ENCODE results near the gene SYNE2. TPM values are rescaled to one million over a fixed set of nuclear protein-coding genes. Genes with fewer than 3 reads are reported as not detected.
"Not testable (repeated sequence)": the region's sequence is repeated elsewhere in the genome, so short reads cannot be mapped to it uniquely, and the experiment has no call there.

SYNE2 gene
- total and polyA plus RNA-seq, 10 of the 15 experiments (the other 5 are each of a cell fraction or from before 2014, with no cell fraction given), result 2.1 to 52.7 (median 38.1) TPM

DNA sequence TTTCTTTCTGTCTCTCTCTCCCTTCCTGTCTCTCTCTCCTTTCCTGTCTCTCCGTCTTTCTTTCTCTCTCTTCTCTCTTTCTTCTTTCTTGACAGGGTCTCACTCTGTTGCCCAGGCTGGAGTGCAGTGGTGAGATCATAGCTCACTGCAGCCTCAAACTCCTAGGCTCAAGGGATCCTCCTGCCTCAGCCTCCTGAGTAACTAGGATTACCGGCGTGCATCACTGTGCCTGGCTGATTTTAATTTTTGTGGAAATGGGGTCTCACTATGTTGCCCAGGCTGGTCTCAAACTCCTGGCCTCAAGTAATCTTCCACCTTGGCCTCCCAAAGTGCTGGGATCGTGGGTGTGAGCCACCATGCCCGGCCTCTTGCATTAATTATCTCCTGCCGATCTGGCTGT is 358.1 kb downstream of the SYNE2 start:
- DNase-seq (ENCODE audit: low read depth, low spot score); RAD21 ChIA-PET (ENCODE audit: unreplicated experiment); H3K79me2 ChIP-seq (ENCODE audit: control insufficient read depth, insufficient read depth, low read length); intact Hi-C loops (cut with micrococcal nuclease; ENCODE audit: unreplicated experiment); FAIRE-seq; POLR2A ChIA-PET; H3K4me1 ChIP-seq (ENCODE audit: control insufficient read depth, insufficient read depth, low read length); H3K27me3 ChIP-seq (replicated peaks in 1 of 2; ENCODE audit: control insufficient read depth in 2 of 2, insufficient read depth in 2 of 2, low read length in 1 of 2); H3K27ac ChIP-seq (ENCODE audit: control insufficient read depth, insufficient read depth); H3K4me2 ChIP-seq (ENCODE audit: control insufficient read depth, insufficient read depth); ATAC-seq; BruUV-seq (replicated peaks); H4K20me1 ChIP-seq (ENCODE audit: control insufficient read depth, insufficient read depth); H2AFZ ChIP-seq (ENCODE audit: control insufficient read depth, low read depth, low read length); H3K9me3 ChIP-seq (replicated peaks; ENCODE audit: control insufficient read depth, insufficient read depth, low read length); H3K4me3 ChIP-seq; in situ Hi-C loops (cut with MboI); H3K9ac ChIP-seq (ENCODE audit: control insufficient read depth, insufficient read depth, low read length): not testable (repeated sequence)
- peaks cover 6 to 19% of the 10 kb centered on the region in 2 experiments for H3K36me3 ChIP-seq (ENCODE audit: control insufficient read depth in 2 of 2, insufficient read depth in 2 of 2, low read length in 1 of 2)
- WGBS (ENCODE audit: insufficient coverage, insufficient replicate concordance, low lambda C conversion rate, missing lambda C conversion rate), result 86% methylated on average over 6 of the region's 6 CpGs
- CTCF ChIA-PET, result interaction anchor here (1.1 kb wide), 1 partner anchor 11 kb away, joined by 3 read pairs; no protein-coding TSS in a partner anchor
- SMC1A ChIA-PET (ENCODE audit: uncharacterized antibody, unreplicated experiment), result interaction anchor here (2.0 kb wide), 1 partner anchor 21 kb away, joined by 8 read pairs; no protein-coding TSS in a partner anchor

DNA sequence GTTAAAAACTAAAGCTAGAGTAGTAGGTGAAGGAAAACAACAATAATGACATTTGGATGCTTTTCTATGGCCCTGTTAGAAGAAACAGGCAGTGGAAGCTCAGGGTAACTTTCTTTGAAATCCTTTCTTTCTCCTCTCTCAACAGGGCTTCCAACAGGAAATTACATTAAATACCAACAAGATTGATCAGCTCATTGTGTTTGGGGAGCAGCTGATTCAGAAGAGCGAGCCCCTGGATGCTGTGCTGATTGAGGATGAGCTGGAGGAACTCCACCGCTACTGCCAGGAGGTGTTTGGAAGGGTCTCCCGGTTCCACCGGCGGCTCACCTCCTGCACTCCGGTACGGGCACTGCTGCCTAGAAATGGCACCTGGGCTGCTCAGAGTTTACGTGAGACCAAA is 359.9 kb downstream of the SYNE2 start:
- H3K9ac ChIP-seq (ENCODE audit: control insufficient read depth, insufficient read depth, low read length), result no peak overlapping the region
- ChIA-PET RAD21 (ENCODE audit: unreplicated experiment) (interaction anchor here (1.8 kb wide), 1 partner anchor 15 kb away, joined by 4 read pairs; no protein-coding TSS in a partner anchor), POLR2A (no interaction called here), CTCF (interaction anchor here (0.6 kb wide), 1 partner anchor 251 kb away, joined by 3 read pairs; no protein-coding TSS in a partner anchor), SMC1A (ENCODE audit: uncharacterized antibody, unreplicated experiment) (interaction anchor here (0.6 kb wide), 1 partner anchor 47 kb away, joined by 3 read pairs; no protein-coding TSS in a partner anchor)
- no peak overlapping the region for H3K4me2 ChIP-seq (ENCODE audit: control insufficient read depth, insufficient read depth)
- H3K9me3 ChIP-seq (replicated peaks; ENCODE audit: control insufficient read depth, insufficient read depth, low read length), result no peaks in the 10 kb centered on the region
- no peak for ATAC-seq
- WGBS (ENCODE audit: insufficient coverage, insufficient replicate concordance, low lambda C conversion rate, missing lambda C conversion rate), result over 99% methylated on average over 8 of the region's 8 CpGs
- intact Hi-C loops (cut with micrococcal nuclease; ENCODE audit: unreplicated experiment), result no loop called here
- H3K4me1 ChIP-seq (ENCODE audit: control insufficient read depth, insufficient read depth, low read length), result peaks cover 16% of the 10 kb centered on the region
- no peak for FAIRE-seq
- BruUV-seq (replicated peaks), result no TSS peak
- in situ Hi-C loops (cut with MboI), result no loop called here
- H3K79me2 ChIP-seq (ENCODE audit: control insufficient read depth, insufficient read depth, low read length), result no peaks in the 10 kb centered on the region
- no peak overlapping the region for H3K4me3 ChIP-seq
- H3K27ac ChIP-seq (ENCODE audit: control insufficient read depth, insufficient read depth), result no peak overlapping the region
- no peaks in the 10 kb centered on the region for H3K27me3 ChIP-seq (replicated peaks in 1 of 2; ENCODE audit: control insufficient read depth in 2 of 2, insufficient read depth in 2 of 2, low read length in 1 of 2)
- no peak for DNase-seq (ENCODE audit: low read depth, low spot score)
- H3K36me3 ChIP-seq (ENCODE audit: control insufficient read depth in 2 of 2, insufficient read depth in 2 of 2, low read length in 1 of 2), result peaks cover 6 to 26% of the 10 kb centered on the region in 2 experiments
- H2AFZ ChIP-seq (ENCODE audit: control insufficient read depth, low read depth, low read length), result no peak overlapping the region
- H4K20me1 ChIP-seq (ENCODE audit: control insufficient read depth, insufficient read depth), result no peaks in the 10 kb centered on the region
- TF ChIP-seq HDGF (IDR thresholded peaks at IDR 0.05) (no peak), HDAC6 (IDR thresholded peaks at IDR 0.05; ENCODE audit: unreplicated experiment) (no peak), NR2C1 (IDR thresholded peaks at IDR 0.05) (no peak), NRF1 (conservative IDR thresholded peaks at IDR 0.05; ENCODE audit: low read depth, low read length) (no peak), TAF1 (IDR thresholded peaks at IDR 0.05; ENCODE audit: borderline replicate concordance, low read depth, low read length) (no peak), CREM (IDR thresholded peaks at IDR 0.05; ENCODE audit: low read depth) (no peak), CHD1 (IDR thresholded peaks at IDR 0.05; ENCODE audit: low read depth, low read length) (no peak), CREB1 (IDR thresholded peaks at IDR 0.05; ENCODE audit: low read depth) (no peak), SP1 (IDR thresholded peaks at IDR 0.05; ENCODE audit: low read depth, low read length) (no peak), NFYA (IDR thresholded peaks at IDR 0.05; ENCODE audit: borderline replicate concordance, low read depth, low read length) (no peak), BCL11A (IDR thresholded peaks at IDR 0.05; ENCODE audit: low read depth, low read length) (no peak), HSF1 (IDR thresholded peaks at IDR 0.05; ENCODE audit: low read depth, low read length) (no peak)
- TF ChIP-seq, protein P1, sequence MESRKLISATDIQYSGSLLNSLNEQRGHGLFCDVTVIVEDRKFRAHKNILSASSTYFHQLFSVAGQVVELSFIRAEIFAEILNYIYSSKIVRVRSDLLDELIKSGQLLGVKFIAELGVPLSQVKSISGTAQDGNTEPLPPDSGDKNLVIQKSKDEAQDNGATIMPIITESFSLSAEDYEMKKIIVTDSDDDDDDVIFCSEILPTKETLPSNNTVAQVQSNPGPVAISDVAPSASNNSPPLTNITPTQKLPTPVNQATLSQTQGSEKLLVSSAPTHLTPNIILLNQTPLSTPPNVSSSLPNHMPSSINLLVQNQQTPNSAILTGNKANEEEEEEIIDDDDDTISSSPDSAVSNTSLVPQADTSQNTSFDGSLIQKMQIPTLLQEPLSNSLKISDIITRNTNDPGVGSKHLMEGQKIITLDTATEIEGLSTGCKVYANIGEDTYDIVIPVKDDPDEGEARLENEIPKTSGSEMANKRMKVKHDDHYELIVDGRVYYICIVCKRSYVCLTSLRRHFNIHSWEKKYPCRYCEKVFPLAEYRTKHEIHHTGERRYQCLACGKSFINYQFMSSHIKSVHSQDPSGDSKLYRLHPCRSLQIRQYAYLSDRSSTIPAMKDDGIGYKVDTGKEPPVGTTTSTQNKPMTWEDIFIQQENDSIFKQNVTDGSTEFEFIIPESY (IDR thresholded peaks at IDR 0.05), result no peak
- TF ChIP-seq, protein P2, sequence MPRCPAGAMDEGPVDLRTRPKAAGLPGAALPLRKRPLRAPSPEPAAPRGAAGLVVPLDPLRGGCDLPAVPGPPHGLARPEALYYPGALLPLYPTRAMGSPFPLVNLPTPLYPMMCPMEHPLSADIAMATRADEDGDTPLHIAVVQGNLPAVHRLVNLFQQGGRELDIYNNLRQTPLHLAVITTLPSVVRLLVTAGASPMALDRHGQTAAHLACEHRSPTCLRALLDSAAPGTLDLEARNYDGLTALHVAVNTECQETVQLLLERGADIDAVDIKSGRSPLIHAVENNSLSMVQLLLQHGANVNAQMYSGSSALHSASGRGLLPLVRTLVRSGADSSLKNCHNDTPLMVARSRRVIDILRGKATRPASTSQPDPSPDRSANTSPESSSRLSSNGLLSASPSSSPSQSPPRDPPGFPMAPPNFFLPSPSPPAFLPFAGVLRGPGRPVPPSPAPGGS (IDR thresholded peaks at IDR 0.05; ENCODE audit: borderline replicate concordance, insufficient read depth, low read depth, low read length, poor library complexity, severe bottlenecking), result no peak
